ENCODE results near the gene MMD.
"Not testable (repeated sequence)": the region's sequence is repeated elsewhere in the genome, so short reads cannot be mapped to it uniquely, and the experiment has no call there.

MMD gene

DNA sequence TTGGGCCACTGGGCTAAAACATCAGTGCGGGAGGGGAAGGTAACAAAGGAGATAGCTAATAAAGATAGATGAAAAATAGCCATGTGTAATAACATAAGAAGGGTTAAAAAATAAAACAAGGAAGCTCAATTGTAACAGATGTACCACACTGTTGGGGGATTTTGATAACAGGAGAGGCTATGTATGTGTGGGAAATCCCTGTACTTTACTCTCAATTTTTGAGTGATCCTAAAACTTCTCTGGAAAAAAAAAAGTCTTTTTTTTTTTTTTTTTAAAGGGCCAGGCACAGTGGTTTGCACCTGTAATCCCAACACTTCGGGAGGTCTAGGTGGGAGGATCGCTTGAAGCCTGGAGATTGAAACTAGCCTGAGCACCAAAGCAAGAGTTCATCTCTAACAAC, 1.9 kb upstream of the MMD start:
- no peak for DNase-seq (ENCODE audit: low read depth in 3 of 3, low spot score in 1 of 3)

DNA sequence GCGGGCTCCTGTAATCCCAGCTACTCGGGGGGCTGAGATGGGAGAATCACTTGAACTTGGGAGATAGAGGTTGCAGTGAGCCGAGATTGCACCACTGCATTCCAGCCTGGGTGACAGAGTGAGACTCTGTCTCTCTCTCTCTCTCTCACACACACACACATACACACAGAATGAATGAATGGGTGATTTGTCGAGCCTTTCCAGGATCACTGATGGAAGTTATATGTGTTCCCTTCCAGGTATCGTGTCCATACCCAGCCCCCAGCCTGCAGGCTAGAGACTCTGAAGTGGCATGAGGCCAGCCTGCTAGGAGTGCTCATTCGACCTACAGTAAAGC, 1.2 kb upstream of the MMD start:
- not testable (repeated sequence) for DNase-seq (ENCODE audit: low read depth in 3 of 3, low spot score in 1 of 3)

GRCh38 chr17:55420776-55421178, 858 bp downstream of the MMD start:
- peak in 2 of 3 donors; percentile 6 to 18 for DNase-seq (ENCODE audit: low read depth in 3 of 3, low spot score in 1 of 3)

GRCh38 chr17:55420067-55420775, 1.4 kb downstream of the MMD start:
- no peak for DNase-seq (ENCODE audit: low read depth in 3 of 3, low spot score in 1 of 3)

GRCh38 chr17:55418369-55419268, 3.0 kb downstream of the MMD start:
- no peak for DNase-seq (ENCODE audit: low read depth in 3 of 3, low spot score in 1 of 3)

- no peak for DNase-seq (ENCODE audit: low read depth in 3 of 3, low spot score in 1 of 3)
Measured at GRCh38 chr17:55417411-55418268, 4.0 kb downstream of the MMD start.

GRCh38 chr17:55416470-55417052, 5.1 kb downstream of the MMD start:
- no peak for DNase-seq (ENCODE audit: low read depth in 3 of 3, low spot score in 1 of 3)

DNA sequence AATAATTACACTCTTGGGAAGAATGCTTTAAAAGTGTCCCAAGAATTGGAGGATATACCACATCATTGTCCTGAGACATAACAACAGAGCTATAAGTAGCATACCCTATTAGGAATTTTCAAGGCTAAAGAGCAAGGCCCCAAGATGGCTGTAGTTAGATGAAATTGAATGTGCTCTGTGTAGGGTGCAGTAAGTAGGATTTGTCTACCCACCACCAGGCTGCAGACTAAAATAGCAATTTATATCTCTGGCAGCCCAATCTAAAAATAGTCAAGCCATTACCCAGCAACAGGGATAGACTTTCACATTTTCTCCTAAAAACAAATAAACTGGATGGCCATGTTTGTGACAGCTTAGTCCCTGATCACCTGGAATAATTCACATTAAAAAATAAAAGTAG, 5.6 kb downstream of the MMD start:
- DNase-seq (ENCODE audit: low read depth in 3 of 3, low spot score in 1 of 3), result no peak

GRCh38 chr17:55414983-55415382, 6.7 kb downstream of the MMD start:
- DNase-seq (ENCODE audit: low read depth in 3 of 3, low spot score in 1 of 3), result no peak

DNA sequence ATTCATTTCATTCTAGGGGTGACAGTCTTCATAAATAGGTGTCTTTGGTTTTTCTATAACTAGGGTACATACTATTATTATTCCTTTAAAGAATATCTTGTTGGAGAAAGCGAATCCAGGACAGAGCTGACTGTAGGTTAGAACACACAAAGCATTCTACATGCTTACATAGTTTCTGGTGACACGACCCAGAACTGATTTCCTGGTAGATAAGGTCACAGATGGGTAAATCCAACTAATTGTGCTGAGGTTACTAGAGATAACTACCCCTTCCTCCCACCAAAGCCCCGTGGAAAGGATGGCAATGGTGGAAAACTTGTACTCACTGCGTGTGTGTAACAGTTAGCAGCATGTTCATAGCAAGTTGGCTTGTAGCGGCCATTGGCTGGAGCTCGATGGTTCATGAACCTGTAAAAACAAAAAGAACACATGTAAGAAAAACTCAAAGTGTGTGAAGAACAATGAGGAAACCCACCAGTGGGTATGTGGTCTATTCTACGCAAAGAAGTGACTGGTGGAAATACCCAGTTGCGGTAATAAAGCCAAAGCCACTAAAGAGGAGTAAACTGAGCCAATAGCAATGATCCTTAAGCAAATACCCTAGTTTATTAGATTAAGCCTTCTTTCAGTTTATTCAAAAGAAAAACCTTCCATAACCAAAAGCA, 7.7 kb downstream of the MMD start:
- DNase-seq (ENCODE audit: low read depth in 3 of 3, low spot score in 1 of 3), result no peak

- DNase-seq (ENCODE audit: low read depth in 3 of 3, low spot score in 1 of 3), result no peak
Measured at GRCh38 chr17:55411463-55411855, 10.2 kb downstream of the MMD start.

DNA sequence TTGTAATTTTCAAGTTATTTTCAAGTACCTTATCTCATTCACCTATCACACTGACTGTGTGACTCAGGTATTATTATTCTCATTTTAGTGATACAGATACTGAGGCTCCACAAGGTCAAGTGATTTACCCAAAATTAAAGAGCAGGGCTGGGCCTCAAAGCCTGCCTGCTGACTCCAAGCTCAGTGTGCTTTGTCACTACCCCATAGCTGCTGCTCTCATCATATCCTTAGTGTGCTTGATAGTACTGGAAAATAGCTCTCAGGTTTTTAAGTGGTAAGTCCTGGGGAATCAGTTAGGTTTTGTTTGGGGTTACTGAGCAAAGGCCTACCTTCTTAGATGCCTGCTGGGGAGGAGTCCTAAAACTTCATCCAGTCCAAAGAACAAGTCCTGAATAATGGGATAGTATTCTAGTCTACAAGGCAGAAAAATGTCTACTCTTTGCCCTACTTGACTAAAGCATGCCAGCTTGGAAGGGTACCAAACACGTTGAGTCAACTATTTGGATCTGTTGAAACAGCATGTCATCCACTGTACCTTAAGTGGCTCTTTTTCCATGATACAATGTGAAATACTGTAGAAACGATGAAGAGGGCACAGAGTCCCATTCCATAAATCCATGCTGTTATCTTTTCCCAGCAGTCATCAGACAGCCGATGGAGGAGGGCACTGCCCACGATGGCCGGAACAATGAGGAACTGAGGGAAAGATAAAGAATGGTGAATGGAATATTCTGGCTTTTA, 10.7 kb downstream of the MMD start:
- no peak for DNase-seq (ENCODE audit: low read depth in 3 of 3, low spot score in 1 of 3)

DNA sequence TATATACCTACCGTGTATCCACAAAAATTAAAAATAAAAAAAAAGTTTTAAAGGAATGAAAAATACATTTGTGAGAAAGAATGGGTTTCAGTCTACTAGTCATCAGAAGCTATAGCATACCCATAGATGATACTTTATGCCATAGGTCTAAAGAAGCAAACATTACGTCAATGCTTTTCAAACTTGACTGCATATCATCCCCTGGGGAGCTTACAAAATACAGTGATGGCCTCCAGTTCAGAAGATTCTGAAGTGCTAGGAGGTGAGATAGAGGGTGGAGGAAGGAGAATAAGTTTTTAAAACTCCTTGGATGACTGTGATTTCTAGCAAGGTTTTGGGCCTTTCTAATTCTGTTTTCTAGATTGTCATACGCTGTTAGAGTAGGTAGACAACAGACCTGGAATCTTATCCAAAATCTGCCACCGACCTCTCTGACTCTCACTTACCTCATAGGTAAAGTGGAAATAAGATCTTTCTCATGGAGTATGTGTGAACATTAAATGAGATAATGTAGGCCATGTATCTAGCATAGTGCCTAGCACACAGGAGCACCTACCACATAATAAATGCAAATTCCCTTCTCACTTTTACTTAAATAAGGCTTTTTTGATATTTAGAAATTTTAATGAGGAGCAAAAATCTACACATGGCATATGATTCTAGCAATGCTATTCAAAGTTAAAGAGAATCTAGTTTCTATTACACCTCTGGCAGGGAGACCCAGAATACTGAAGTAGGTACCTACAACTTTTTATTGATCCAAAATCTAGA, 12.4 kb downstream of the MMD start:
- DNase-seq (ENCODE audit: low read depth in 3 of 3, low spot score in 1 of 3), result no peak

DNA sequence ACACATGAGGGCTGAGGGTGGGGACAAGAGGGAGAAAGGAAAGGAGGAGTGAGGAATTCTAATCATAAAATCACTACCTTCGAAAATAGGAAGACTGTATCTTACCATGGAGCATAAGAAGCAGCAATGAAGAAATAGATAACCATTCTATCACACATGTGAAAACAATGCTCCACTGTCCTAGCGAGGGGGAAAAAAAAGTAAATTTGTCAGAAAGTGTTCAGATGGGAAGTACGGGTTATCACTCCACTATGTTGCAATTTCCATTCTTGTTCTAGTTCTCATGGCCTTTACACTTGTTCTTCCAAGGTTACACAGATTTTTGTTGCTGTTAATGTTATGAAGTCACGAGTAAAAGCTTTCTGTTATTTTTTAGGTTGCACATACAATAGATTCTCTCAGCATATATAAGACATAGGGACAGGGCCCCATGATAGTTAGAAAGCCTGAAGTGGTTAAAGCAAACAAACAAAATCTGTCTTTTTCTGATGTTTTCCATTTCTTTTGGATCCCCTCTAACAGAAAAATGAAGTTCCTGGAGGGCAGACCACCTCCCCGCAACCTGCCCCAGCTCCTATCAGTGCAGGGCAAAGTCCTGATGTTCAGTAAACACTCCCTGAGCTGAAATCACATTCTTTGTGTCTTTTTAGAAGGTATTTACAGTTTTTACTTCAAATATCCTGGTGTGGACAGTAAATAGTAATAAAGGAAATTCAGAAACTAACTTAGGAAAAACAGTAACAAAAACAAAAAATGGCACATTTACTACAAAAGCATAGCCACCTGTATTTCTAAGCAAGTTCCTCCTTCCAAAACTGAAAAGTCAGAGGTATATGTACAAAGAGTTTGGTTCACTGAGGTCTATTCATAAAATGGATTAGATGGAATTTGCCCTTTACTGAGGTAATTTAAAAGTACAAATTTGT, 13.7 kb downstream of the MMD start:
- no peak for DNase-seq (ENCODE audit: low read depth in 3 of 3, low spot score in 1 of 3)

DNA sequence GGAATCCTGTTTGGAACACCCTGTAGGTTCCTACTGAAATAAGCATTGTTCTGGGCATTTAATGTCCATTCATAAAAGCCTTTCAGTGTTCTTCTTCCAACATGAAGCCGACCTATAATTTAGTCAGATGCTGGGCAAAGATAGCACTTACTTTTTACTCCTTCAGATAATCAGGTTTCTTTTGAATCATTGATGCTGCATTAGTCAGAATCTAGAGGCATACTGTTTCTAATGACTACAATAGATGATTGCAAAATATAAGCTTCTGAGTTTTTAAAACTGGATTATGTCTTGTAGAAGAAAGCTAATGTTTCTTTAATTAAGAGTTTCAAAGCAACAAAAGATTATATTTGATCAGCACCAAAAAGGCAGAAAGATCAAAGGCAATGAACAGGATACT, 16.0 kb downstream of the MMD start:
- DNase-seq (ENCODE audit: low read depth in 3 of 3, low spot score in 1 of 3), result no peak

- DNase-seq (ENCODE audit: low read depth in 3 of 3, low spot score in 1 of 3), result not testable (repeated sequence)
Measured at GRCh38 chr17:55404197-55404596, 17.4 kb downstream of the MMD start.

DNA sequence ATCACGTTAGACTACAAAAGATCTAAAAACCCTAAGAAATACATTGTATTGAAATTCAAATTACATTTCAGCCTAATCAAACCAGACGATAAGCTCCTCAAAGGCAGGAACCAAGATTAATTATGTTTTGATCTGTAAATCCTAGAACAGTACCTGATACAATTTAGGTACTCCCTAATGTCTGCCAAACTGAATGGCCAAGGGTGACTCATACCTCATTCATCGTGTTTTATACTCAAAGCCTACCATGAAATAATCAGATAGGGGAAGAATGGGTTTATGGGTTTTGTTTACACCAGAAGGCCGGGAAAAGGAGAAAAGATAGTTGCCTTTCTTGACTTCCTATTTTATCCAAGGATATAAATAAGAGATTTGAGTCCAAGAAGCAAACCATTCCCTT, 19.3 kb downstream of the MMD start:
- no peak for DNase-seq (ENCODE audit: low read depth in 3 of 3, low spot score in 1 of 3)

DNA sequence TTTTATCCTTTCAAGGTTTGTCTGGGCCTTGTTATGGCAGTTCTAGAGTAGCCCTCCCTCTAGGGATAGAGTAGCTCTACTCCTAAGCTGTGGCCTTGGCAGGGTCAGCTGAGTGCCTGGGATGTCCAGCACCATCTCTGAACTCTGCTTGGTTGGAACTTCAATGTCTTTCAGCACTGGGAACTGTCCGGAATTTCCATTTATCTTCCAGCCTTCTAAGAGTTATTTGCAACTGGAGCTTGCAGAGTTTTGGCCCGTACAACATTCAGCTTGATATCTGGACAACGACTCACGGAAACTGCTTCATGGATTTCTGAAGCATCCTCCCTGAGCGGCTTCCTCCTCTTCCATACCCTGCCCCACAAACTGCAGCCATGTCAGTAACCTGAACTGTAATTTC, 22.9 kb downstream of the MMD start:
- no peak for DNase-seq (ENCODE audit: low read depth in 3 of 3, low spot score in 1 of 3)
